ENCODE data around the gene HSD3B2. TPM values are rescaled to one million over a fixed set of nuclear protein-coding genes. Genes with fewer than 3 reads are reported as not detected.

The HSD3B2 gene
- polyA plus RNA-seq, 1 donor = 3.0 TPM

DNA sequence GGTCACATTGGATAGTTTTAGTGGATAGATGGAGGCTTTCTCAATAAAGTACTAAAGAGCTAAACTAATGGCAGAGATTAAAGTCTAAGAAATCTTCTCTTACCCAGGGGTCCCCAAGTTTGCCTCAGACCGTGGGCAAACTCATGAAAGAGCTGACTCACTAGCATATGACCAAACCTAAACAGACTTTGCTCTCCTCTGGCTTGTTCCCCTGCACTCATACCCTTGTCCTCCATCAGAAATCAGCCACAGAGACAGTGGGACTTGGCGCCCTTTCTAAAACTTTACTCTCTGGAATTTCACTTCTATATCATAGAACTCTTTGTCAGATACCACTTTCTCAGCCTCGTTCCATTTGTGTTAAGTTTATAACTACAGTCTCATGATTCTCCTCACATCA, 17.0 kb upstream of the HSD3B2 start:
- DNase-seq = no peak

DNA sequence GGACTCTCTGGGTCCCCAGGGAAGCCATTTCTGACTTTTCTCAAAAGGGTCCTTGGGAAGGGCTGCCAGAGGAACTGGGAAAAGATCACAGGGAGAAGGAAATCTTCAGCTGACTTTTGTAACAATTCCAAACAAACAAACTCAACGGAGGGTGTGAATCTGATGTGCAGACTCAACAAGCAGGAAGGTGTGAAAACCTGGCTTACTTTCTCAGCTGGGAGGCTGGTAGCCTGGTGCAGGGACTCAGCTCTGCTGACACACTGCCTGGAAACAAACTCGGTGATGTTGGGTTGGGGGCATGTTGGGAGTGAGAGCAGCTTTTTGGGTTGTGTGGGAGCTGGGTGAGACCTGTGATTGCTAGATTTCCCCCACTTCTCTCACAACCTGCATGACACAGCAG, 10.2 kb upstream of the HSD3B2 start:
- DNase-seq = no peak

GRCh38 chr1:119409731-119410130, 5.2 kb upstream of the HSD3B2 start:
- DNase-seq = no peak

DNA sequence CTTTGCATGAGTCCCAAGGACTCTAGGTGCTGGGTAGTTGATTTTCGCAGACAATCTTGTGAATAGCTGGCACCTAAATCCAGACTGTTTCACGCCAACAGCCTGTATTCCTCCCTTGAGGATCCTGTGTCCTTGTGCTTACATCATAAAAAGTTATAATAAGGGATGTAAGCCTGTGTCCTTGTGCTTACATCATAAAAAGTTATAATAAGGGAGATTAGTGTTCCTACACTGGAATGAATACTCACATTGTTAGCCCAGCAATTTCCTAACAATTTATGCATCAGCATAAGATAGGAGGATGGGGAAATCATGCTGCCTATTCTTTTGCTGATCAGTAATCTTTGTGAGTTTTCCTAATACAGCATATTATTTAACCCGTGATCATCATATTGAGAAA, 4.0 kb upstream of the HSD3B2 start:
- DNase-seq = no peak

DNA sequence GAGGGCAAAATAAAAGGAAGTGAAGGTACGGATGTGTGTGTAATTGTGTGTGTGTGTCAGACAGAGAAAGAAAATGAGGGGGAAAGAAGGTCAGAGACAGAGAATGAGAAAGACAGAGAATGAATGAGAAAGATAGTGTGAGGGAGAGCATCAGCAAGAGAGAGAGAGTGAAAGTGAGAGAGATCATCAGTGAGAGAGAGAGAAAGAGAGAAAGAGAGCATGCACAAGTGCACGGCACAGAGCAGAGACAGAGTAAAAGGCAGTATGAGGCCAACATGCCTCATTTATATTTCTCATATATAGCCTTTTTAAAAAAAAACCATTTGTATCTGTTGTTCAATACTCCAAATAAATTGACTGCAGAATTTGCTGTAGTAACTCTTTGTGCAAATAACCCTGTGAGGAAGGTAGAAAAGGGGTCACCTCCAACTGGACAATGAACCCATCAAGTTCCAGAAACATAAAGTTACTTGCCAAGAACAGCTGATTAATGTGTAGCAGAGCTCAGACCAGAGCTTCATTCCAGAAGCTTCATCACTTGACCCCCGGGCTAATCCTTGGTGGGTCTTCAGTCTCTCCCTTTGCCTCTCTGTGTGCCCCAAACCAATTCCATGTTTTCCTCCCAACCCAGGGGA, 1.2 kb downstream of the HSD3B2 start:
- DNase-seq = no peak

GRCh38 chr1:119419109-119419508, 4.2 kb downstream of the HSD3B2 start:
- no peak for DNase-seq

DNA sequence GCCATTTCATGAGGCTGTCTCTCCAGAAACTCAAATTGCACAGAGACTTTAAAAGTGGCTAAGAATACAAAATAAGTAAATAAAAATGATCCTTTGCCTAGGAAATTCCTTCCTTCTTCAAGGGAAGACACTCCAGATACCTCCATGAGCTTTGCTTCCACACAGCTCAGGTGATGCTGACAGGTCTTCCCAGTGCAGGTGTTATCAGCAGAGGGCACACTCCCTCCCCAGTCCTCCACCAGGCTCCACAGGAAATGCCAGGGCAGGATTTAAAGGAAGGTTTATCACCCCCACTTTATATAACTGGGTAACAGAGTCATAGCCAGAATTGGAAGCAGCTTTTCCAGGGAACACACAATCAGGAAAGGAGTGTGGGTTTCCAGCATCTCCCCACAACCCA, 5.7 kb downstream of the HSD3B2 start:
- no peak for DNase-seq

DNA sequence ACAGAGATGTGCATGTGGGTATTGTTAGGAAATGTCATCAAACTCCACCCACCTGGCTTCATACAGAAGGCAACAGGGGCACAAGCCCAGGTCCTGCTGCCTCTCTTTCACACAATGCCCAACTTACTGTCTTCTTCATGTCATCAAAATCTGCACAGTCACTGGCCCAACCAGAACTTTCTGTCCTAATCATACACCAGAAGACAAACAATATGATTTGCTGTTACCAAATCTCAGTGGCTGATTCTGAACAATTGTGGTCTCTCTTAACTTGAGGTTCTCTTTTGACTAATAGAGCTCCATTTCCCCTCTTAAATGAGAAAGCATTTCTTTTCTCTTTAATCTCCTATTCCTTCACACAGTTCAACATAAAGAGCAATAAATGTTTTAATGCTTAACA, 7.7 kb downstream of the HSD3B2 start:
- no peak for DNase-seq

GRCh38 chr1:119428991-119429390, 14.0 kb downstream of the HSD3B2 start:
- no peak for DNase-seq

GRCh38 chr1:119429687-119430086, 14.7 kb downstream of the HSD3B2 start:
- no peak for DNase-seq

DNA sequence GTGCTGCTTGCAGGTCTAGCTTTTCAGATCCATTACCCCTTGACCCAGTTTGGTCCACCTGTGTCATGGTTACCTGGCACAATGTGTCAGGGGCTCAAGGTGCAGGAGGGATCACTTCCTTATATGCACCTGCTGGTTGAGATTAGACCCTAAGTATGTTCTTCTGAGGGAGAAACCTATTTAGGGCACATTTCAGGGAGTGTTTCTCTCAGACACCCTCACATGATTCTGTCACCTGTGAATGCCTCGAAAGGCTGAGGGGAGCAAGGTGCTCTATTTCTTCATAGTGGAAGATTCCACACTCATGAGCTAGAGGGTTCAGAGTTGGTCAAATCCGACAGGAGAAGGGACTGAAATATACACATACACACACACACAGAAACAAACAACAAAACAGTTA, 15.5 kb downstream of the HSD3B2 start:
- no peak for DNase-seq

DNA sequence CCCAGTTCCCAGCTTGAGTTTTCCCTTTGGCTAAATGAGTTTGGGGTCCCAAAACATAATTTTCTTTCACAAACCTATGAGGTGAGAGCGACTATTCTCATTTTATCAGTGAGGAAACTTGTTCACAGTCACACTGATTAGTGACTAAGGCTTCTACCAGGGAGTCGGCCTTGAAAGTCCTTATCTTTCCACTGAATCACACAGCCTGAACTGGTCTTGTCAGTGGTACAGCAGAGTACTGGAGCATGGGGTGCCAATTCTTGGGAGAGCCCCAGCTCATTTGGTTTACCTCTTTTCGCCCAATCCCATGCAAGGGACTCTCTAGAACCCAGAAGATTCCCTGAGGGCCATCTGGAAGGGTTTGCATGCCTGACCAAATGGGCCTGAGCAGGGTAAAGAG, 16.9 kb downstream of the HSD3B2 start:
- DNase-seq = no peak

DNA sequence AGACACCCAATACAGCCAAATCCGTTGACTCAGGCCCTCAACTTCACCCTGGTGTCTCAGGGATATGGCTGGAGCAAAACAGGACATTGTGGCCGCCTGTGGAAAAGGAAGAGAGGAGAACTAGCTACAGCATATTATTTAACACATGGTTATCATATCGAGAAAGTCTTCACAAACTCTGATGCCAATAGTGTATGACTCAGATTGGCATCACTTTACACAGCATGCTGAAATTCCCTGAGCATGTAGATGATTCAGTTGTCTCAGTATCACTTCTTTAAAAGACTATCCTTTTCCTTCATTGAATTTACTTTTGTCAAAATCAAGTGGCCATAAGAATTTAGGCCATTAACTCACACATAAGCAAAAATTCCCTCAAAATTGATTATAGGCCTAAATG, 20.1 kb downstream of the HSD3B2 start:
- no peak for DNase-seq

DNA sequence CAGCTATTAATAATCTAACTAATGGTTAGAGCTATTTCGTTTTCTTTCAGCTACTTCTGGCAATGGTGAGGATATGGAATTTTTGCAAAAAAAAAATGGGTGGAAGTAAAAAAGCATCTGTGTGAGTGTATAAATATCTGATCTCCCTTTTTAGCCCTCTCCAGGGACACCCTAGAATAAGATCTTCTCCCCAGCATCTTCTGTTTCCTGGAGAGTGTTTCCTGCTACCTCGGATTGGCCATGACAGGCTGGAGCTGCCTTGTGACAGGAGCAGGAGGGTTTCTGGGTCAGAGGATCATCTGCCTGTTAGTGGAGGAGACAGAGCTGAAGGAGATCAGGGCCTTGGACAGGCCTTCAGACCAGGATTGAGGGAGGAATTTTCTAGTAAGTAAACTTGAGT, 23.8 kb downstream of the HSD3B2 start:
- no peak for DNase-seq

DNA sequence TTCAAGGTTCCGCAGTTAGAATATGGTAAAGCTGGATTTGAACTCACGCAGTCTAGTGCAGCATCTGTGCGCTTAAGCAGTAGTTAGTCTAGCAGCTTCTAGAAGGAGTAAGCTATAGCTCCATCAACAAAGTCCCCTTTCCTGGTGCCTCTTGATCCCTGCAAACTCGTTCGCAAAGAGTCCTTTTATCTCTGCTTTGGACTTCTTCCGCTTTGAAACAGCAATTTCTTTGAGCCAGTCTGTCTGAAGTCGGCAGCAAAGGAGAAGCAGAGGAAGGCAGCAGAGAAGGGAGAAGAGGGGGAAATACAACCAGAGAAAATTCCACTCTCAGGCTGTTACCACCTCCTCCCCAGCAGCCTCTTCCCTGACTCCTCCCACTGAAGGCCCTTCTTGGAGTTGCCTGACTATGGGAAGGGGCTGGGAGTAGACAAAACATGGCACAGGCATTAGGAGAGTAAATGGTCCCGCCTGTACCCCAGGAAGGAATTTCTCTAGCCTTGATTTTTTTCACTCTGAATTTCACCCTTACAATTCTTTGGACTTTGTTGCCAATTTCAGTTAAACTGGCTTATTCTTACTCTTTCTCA, 25.9 kb downstream of the HSD3B2 start:
- DNase-seq = no peak

DNA sequence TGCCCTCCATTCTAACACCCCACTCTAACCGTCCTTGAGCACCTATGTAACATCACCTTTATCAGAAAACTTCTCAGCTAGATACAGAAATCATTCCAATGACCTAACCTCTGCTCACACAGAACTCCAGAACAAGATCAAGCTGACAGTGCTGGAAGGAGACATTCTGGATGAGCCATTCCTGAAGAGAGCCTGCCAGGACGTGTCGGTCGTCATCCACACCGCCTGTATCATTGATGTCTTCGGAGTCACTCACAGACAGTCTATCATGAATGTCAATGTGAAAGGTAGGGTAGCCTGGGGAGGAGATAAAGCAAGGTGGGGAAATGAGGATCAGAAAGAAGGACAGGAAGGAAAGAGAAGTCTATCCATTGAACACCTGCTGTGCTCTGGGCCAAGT, 27.8 kb downstream of the HSD3B2 start:
- no peak for DNase-seq

DNA sequence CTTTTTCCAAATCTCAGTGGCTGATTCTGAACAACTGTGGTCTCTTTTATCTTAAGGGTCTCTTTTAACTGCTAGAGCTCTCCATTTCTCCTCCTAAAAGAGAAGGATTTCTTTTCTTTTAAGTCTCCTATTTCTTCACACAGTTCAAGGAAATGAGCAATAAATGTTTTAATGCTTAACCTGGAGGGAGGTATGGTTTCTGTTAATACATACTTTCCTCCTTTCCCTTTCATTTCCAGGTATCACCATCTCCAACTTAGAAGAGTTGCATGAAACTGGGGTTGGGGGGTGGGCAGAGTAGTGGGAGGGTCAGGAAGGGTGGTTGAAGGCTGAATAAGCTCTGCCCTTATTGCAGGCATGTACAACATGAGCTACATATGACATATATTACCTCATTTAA, 31.4 kb downstream of the HSD3B2 start:
- no peak for DNase-seq

- no peak for DNase-seq
These were observed 32.6 kb downstream of the HSD3B2 start for GRCh38 chr1:119447344-119448126.

- no peak for DNase-seq
These were observed 33.2 kb downstream of the HSD3B2 start for GRCh38 chr1:119448127-119448511.

GRCh38 chr1:119449971-119450370, 35.0 kb downstream of the HSD3B2 start:
- no peak for DNase-seq

GRCh38 chr1:119451158-119451557, 36.2 kb downstream of the HSD3B2 start:
- DNase-seq = no peak

DNA sequence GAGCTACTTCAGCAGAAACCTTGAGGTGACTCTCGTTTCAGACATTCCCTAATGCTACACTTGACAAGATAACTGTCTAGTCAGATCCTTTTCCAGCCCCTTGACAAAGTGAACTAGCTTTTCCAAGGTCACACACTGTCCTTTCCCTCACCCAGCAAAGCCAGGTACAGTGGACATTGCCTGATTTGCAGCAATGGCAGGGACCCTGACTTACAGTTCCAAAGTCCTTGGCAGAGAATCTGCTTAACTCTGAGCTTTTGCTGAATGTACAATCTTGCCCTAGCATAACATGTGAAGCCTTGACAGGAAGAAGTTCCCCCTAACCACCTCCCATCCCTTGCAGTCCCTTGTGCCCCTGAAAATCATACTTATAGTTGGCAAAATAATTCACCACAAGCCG, 37.1 kb downstream of the HSD3B2 start:
- no peak for DNase-seq

GRCh38 chr1:119453021-119453420, 38.1 kb downstream of the HSD3B2 start:
- DNase-seq = no peak

- no peak for DNase-seq
These were observed 48.0 kb downstream of the HSD3B2 start for GRCh38 chr1:119462964-119463363.

Measured in left kidney (tissue), 2 donors.